SK-N-MC (cell line): Measurements from ENCODE around the gene KLB.

Source experiments
- EZH2 ChIP-seq: fragments of 200-600 bp; sonication (generic); IDR thresholded peaks from one replicate; pipeline ENCODE4 v1.6.1; 2017; ENCODE audit warnings: antibody characterized with exemption
- FOXP2 ChIP-seq: optimal IDR thresholded peaks from 2 replicates; pipeline ENCODE3; 2011; ENCODE audit warnings: mild to moderate bottlenecking, moderate library complexity; ENCODE audit not compliant: insufficient read depth; ENCODE audit errors: extremely low read length, control extremely low read depth
- POLR2AphosphoS5 ChIP-seq: IDR thresholded peaks from 2 replicates; pipeline ENCODE4 v1.6.1; 2012; ENCODE audit warnings: mild to moderate bottlenecking, low read depth, low read length, borderline replicate concordance

- TF ChIP-seq EZH2 (no peak), POLR2AphosphoS5 (no peak), FOXP2 (no peak)
These were observed 20.0 kb downstream of the KLB start for GRCh38 chr4:39426728-39427127.
